GM03348 (cell line): ENCODE results near the gene MMP24.
"Not testable (repeated sequence)": the region's sequence is repeated elsewhere in the genome, so short reads cannot be mapped to it uniquely, and the experiment has no call there.

Source experiments
- DNase-seq: peaks from one replicate; pipeline ENCODE4 v3.0.0; 2012; ENCODE audit warnings: low spot score

The MMP24 gene

DNA sequence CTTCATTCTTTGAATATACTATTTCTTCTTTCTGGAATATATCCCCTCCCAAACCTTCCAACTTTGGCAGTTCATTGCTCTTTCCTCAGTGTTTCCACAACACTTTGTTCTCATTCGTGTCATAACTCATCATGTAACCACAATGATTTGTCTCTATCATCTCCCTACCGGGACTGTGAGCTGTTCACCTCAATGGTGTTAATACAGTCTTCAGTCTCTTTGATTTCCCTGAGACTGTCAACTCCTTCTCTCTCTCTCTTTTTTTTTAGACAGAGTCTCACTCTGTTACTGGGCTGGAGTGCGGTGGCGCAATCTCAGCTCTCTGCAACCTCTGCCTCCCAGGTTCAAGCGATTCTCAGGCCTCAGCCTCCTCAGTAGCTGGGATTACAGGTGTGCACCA is 2.5 kb upstream of the MMP24 start:
- DNase-seq, result no peak

DNA sequence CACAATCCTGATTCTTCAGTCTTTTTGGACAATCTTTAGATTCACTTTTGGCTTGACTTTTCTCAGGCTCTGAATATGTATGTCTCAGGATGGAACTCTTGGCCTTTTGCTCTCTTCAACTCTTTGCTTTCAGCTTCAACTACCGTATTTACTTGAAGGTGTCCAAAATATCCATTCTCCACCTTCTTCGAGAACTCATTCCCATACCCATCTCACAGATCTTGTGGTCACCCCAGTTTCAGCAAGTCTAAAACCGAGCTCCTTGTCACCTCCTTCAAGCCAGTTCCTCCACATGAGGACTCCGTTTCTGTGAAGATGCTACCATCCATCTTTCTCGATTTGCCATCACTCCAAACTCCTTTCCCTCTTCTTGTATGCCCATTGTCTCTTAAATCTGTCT is 2.0 kb upstream of the MMP24 start:
- DNase-seq, result no peak

DNA sequence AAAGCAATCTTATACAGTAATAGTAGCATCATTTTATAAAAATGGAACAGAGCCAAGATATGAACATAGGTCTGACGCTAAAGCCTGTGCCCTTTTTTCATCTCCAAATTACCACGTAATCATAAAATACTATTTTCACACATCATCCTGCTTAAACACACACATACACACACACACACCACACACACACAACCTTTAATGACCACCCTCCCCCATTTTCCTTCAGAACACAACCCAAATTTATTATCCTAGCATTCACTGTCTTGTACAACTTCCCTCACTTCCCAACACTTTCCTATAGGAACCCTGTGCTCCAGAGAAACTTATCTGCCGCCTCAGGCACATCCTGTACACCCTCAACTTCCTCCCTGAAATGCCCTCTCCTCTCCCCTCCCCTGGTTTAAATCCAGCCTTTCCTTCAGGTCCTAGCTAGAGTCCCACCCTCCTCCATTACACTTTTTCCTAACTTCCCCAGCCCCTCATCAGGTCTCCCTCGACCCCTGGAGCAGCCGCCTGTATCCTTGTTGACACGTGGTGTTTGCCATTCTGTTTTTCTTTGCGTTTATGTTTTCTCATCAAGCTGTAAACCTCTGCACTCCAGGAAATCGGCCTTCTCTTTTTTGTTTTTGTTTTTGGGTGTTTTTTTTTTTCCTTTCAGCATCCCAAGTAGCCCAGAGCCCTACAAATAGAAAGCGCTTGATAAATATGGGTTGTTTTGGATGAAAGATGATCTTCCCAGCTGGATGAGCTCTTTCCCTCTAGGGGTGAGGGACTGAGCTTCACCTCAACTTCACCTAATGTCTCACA is 968 bp upstream of the MMP24 start:
- no peak for DNase-seq

DNA sequence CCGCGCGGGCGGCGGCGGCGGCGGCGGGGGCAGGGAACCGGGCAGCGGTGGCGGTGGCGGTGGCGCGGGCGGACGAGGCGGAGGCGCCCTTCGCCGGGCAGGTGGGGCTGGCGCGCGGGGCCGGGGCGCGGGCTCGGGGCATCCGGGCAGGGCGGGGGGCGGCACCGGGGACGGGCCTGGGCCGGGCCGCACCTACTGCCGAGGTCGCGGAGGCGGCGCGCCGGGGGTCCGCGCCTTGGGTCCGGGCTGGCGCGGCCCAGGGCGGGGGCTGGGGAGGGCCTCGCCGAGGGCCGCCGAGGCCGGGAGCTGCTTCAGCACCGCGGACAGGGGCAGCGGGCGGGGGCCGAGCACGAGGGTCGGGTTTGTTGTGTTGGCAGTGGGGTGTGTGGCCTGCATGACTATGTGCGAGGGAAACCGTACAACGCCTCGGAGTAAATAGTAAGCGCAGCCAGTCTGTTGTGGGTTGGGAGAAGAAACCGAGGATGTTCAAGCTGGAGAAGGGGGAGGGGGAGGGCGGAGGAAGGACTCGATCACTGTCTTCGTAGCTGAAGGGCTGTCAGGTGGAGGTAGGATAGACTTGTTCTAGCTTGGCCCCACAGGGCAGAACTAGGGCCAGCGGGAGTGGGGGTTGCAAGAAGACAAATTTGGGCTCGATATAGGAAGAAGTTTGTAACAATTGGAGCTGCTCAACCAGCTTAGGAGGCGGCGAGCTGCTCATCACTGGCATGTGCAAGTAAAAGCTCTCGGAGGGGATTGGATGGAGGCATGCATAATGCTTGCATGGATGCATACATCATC is 593 bp downstream of the MMP24 start:
- DNase-seq, result peak; percentile 83

DNA sequence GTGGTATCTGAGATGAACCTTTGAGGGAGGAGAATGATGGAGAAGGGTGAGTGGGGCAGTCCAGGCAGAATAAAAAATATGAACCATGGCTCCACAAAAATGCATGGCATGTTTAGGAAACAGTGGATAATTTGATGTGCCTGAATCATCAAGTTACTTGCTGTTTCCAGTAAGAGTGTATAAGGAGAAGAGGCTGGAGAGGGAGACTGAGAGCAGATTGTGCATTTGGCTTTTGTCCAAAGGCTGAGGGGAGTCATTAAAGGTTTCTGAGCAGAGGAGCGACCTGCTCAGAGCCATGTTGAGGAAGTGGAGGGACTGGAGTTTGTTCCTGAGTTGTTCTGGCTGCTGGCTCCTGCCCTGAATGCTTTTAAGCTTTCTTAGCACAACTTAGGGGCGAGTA is 6.1 kb downstream of the MMP24 start:
- DNase-seq, result peak; percentile 70

DNA sequence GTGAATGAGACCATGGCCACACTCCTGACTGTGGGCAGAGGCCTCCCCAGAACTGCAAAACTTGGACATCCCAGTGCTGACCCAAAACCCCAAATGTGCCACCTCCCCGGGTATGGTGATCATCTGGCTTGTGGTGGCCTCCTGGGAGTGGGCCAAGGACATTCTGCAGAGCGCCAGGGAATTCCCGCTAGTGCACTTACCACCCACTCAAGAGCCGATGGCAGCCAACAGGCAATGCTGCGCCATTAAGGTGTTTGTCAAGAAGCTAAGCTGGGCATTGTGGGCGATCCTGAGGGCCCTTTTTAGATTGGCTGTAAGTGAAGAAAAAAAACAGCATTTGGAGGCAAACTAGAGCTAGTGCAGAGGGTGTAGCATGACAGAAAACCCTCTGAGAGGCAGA is 9.4 kb downstream of the MMP24 start:
- no peak for DNase-seq

DNA sequence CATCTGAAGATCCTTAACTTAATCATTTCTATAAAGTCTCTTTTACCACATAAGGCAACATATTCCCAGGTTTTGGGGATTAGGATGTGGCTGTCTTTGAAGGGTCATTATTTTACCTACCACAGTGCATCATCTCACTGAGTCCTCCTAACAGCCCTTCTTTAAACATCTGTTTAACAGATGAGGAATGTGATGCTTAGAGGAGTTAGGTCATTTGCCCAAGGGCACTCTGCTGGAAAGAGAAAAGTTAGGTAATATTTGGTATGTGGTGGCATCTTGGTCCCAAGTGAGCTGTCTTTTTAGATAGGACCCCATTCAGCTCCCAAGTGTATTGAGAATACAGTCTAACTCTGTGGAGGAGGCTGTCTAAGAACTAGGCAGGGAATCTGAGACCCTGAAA is 11.0 kb downstream of the MMP24 start:
- peak; percentile 27 for DNase-seq

DNA sequence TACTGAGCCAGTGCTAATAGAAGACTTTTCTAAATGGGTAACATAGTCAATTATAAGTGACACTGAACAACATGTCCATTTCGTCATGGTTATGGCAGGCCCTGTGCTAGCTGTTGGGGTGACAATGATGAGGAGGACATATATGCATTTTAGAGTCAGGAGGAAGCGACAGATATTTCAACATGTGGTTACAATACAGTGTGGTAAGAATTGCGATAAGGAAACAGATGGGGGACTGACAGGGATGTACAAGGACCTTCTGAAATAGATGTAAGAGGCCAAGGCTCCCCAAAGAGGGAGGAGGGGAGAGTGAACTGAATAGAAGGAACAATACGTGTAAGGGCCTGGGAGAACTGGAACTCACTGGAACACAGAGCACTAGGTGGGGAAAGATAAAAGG is 11.7 kb downstream of the MMP24 start:
- DNase-seq, result no peak

DNA sequence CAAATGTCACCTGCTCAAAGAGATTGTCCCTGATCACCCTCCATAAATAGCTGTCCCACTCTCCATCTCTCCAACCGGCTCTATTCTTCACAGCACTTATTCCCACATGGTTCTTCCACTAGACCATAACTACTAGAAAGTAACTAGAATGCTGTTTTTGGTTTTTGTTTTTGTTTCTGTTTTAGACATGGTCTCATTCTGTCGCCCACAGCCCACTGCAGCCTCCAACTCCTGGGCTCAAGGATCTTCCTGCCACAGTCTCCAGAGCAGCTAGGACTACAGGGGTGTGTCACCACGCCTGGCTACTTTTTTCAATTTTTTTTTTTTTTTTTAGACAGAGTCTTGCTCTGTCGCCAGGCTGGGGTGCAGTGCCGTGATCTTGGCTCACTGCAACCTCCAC is 12.2 kb downstream of the MMP24 start:
- no peak for DNase-seq

DNA sequence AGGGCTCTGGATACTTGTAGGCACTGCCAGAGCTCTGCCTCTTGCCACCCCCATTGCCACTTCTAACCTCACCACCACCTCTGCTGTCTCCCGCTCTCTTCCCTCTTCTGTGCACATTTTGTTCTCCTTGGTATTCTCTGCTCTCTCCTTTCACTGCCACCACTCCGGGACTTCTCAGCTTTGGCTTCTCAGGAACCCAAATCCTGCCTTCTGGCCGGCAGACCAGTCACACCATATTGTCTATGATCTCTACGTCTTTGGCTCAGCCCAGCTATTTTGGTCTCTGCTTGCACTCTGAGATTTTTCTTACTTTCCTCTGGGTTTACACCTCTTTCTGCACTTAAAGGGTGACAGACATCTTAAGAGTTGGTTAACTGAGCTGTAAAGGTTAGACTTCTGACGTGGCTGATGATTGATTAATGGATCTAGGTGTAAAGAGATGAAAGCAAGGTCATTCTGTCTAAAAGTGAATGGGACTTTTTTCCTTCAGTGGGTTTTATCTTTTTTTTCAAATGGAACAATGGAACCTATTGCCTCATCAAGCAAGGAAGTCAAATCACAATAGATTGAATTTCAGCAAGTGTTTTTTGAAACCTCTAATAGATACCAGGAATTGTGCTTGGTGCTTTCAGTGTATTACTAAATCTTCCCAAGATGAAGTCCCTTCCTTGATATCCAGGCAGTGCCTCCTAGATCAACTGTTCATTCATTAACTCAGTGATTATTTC is 13.8 kb downstream of the MMP24 start:
- DNase-seq, result no peak

DNA sequence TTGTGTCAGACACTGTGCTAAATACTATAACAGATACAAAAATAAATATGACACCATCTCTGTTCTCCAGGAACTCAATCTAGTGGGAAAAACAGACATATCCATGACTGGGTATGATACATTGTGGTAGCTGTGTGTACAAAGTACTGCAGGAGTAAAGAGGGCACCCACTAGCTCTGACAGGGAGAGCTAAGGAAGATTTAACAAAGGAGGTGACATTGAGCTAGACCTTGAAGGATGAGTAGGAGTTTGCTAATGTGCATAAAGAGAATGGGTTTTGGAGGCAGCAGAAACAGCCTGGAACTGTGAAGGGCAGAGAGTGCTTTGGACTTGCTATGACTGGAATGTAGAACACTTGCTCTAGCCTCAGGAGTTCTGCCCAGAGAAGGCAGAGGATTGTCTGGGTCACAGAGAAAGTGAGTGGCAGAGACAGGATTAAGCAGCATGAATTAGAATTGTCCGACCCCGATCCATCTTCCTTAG is 14.4 kb downstream of the MMP24 start:
- DNase-seq, result no peak

DNA sequence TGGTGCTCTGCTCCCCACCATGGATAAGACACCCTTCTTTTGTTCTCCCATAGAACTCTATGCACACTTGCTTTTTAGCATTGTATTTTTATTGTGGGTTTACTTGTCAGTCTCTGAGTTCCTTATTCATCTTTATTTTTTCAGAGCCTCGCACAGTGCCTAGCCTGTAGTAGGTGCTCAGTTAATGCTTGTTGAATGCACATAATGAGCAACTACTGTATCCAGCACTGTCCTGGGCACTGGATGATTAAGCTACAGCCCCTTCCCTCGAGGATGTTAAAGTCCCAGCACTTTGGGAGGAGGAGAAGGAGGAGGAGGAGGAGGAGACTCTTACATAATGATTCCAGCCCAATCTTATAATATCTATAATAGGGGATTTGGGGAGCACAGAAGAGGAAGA is 16.8 kb downstream of the MMP24 start:
- DNase-seq, result no peak

DNA sequence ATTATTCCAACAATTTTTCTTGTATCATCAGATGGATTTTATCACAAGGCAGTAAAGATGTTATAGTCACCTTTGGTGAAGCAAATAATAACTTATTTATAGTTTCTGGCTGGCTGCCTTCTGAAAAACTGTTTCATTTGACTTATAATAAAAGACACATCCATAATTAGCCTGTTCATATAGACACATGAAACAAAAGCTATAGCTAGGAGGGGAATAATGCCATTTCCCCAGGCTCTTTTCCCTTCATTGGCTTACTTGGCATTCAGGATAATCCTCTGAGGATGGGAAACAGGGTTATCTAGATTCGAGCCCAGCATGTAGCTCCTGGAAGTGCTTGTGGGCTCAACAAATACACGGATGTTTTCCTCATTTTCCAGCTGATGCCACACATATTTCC is 17.5 kb downstream of the MMP24 start:
- DNase-seq, result no peak

DNA sequence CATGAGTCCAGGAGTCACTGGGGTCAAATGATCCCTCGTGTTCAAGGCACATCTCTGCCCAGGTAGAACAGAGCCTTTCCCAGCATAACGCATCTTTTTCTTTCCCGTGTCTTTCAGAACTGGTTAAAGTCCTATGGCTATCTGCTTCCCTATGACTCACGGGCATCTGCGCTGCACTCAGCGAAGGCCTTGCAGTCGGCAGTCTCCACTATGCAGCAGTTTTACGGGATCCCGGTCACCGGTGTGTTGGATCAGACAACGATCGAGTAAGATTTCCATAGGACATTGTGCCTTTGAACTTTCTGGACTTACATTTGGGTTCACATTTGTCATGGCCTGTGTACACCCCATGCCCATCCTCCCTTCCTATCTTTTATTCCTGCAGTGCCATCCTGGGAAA is 20.2 kb downstream of the MMP24 start:
- DNase-seq, result no peak

DNA sequence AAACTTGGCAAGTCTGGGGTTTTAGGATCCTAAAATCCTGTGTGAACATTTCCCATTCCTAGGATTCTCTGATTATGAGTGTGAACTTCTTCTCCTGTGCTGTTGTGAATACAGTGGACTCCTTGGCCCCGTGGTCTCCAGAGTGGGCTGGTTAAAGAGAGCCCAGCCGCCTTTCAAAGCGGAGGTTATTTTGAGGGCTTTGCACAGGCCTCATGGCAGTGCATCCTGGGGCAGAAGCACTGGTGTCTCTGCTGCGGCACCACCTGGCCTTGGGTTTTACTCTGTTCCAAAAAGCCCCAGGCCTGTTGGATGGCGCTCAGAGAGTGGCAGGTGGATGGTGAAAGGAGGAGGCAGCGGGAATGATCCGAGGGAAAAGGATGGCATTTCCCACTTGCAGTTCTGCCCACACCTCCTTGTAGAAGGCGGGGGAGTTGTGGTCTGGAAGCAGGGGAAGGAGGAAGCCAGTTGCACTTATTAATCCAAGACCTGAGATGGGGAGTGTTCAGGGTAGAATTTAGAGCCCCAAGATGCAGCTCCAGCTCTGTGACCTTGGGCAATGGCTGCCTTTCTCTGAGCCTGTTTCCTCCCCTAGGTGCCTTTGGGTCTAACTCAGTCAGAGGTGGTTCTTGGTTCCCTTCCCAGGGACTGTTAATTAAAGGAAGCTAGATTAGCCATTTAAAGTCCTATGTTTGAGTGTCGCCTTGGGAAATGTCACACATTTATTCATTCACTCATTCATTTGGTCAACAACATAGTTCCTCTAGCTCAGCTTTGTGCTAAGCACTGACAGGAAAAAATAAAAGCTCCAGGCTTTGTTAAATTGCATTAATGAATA is 22.4 kb downstream of the MMP24 start:
- DNase-seq, result no peak

DNA sequence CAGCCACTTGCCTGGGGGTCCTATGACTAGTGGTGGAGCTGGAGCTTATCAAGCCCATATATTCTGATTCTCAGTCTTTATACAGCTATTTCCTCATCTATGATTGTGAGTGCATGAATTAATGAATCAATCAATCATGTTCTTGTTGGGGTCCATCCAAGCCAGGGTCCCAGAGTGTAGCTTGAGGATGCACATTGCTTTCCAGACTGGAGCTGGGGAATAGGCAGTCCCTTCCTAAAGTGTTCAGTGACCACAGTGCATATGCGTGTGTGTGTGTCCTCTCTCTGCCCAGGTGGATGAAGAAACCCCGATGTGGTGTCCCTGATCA is 25.1 kb downstream of the MMP24 start:
- DNase-seq, result no peak

DNA sequence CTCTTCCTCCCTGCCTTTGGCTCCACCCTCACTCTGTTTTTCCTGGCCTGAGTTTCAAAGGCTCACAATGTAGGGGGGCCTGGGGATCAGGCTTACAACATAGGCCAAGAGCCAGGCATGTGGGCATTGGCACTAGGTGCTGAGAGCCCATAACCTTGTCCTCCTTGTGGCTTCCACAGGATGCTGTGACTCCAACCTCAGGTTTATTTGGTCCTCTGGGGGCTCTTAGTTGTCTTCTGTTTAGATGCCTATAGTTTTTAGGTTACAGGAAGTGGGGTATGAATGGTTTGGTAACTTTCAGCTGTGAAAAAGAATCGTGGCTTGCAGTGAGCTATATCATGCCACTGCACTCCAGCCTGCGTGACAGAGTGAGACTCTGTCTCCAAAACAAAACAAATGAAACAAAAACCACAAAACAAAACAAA is 25.6 kb downstream of the MMP24 start:
- DNase-seq, result no peak

DNA sequence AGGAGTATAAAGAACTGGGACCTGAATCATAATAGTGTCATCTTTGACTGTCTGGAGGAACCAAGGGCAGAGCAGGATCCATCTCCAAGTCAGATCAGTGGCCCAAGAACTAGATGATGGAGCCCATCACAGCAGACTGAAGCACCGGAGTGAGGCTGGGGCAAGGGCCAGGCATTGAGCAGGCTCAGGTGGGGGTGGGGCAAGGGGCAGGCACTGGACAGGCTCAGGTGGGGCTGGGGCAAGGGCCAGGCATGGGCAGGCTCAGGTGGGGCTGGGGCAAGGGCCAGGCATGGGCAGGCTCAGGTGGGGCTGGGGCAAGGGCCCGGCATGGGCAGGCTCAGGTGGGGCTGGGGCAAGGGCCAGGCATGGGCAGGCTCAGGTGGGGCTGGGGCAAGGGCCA is 26.1 kb downstream of the MMP24 start:
- DNase-seq, result not testable (repeated sequence)

DNA sequence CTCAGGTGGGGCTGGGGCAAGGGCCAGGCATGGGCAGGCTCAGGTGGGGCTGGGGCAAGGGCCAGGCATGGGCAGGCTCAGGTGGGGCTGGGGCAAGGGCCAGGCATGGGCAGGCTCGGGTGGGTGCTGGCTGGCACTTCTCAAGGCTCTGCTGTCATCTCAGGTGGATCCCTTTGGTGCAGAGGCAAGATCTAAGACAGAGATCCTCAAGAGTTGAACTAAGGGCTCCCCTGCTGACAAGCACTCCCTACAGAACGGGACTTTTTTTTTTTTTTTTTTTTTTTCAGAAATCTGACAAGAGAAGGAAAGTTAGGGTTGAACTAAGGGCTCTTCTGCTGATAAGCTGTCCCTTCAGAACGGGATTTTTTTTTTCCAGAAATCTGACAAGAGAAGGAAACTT is 26.5 kb downstream of the MMP24 start:
- DNase-seq, result no peak

DNA sequence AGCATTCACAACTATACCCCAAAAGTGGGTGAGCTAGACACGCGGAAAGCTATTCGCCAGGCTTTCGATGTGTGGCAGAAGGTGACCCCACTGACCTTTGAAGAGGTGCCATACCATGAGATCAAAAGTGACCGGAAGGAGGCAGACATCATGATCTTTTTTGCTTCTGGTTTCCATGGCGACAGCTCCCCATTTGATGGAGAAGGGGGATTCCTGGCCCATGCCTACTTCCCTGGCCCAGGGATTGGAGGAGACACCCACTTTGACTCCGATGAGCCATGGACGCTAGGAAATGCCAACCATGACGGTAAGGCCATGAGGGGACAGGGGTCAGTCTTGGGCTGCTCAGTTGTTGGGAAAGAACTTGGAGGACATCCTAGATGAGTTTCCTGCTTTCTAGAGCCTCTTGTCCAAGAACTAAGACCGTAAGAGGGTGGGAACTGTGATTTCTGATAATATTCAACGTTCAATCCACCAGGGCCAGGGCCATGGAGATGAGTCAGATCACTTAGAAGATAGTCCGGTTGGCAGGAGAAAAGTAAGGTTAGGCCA is 28.0 kb downstream of the MMP24 start:
- no peak for DNase-seq

DNA sequence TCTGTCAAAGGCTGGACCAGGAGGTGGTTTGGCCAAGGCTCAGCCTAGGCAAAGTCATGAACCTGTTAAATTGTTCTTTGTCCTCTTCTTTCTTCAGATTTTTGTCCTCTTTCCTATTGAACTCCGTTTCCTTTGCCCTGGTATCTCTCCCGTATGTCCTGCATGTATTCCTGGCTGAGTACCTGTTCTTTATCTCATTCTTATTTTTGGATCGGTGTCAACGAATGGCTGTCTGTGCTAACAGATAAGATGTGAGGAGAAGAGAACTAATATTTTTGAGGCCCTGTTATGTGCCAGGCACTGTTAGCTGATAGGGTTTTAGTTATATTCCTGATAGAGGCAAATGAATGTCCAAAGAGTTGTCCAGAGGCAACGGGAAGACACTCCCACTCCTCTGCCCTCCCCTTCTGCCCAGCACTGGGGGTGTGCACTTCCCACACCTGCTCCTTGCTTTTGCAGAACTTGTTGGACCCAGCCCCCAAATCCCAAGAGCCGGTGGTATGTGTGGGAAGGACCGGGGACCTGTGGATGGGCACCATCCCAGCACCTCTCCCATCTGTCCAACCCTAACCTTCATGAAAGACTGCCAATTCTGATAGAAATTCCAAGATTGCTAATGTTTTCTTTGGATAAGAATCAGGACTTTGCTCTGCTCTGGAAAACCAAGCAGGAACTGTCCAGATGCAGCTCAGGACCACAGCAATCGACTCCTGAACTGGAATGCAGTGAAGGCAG is 30.9 kb downstream of the MMP24 start:
- DNase-seq, result no peak
